Loucy (cell line): ENCODE data around the gene GOLM1.

Experiments used
- H2AFZ ChIP-seq: fragments of 200-600 bp; sonication (generic); 2 replicates; pipeline ENCODE4 v1.6.0; 2016; ENCODE audit warnings: antibody characterized with exemption, mild to moderate bottlenecking, low read length, moderate library complexity
- H3F3A ChIP-seq: fragments of 200-600 bp; 2 replicates; pipeline ENCODE4 v1.6.0; 2016; ENCODE audit warnings: antibody characterized with exemption, low read depth, mild to moderate bottlenecking
- H3K27me3 ChIP-seq: fragments of 200-600 bp; sonication (generic); 2 replicates; pipeline ENCODE4 v1.6.1; 2014; ENCODE audit warnings: low read length, mild to moderate bottlenecking; ENCODE audit not compliant: insufficient read depth, poor library complexity, severe bottlenecking
- H3K36me3 ChIP-seq: fragments of 200-600 bp; sonication (generic); 2 replicates; pipeline ENCODE4 v1.6.1; 2016; ENCODE audit warnings: low read length; ENCODE audit not compliant: insufficient read depth
- H3K4me1 ChIP-seq: fragments of 200-600 bp; sonication (generic); 2 replicates; pipeline ENCODE4 v1.5.1; 2014; ENCODE audit warnings: low read length, mild to moderate bottlenecking; ENCODE audit not compliant: insufficient read depth, poor library complexity, severe bottlenecking
- H3K4me2 ChIP-seq: fragments of 200-600 bp; sonication (generic); 2 replicates; pipeline ENCODE4 v1.6.0; 2014; ENCODE audit warnings: antibody characterized with exemption, low read length, low read depth, mild to moderate bottlenecking; ENCODE audit not compliant: poor library complexity, severe bottlenecking
- H3K4me3 ChIP-seq: fragments of 200-600 bp; sonication (generic); 2 replicates; pipeline ENCODE4 v1.5.1; 2014; ENCODE audit warnings: low read length, mild to moderate bottlenecking, mixed read lengths; ENCODE audit not compliant: poor library complexity, severe bottlenecking
- H3K79me2 ChIP-seq: fragments of 200-600 bp; sonication (generic); 2 replicates; pipeline ENCODE4 v1.6.1; 2014; ENCODE audit warnings: low read length; ENCODE audit not compliant: insufficient read depth
- H3K9ac ChIP-seq: fragments of 200-600 bp; sonication (generic); 2 replicates; pipeline ENCODE4 v1.6.0; 2014; ENCODE audit warnings: mild to moderate bottlenecking, low read depth, low read length, moderate library complexity; ENCODE audit not compliant: poor library complexity, severe bottlenecking
- H3K9me2 ChIP-seq: fragments of 200-600 bp; sonication (generic); replicated peaks from 2 replicates; pipeline ENCODE4 v1.6.1; 2016; ENCODE audit warnings: low read depth, low read length, mixed read lengths
- H3K9me3 ChIP-seq: fragments of 200-600 bp; sonication (generic); 2 replicates; pipeline ENCODE4 v1.6.1; 2014; ENCODE audit warnings: mild to moderate bottlenecking, antibody characterized with exemption, low read length, low read depth; ENCODE audit not compliant: insufficient read depth
- H4K20me1 ChIP-seq: fragments of 200-600 bp; sonication (generic); 2 replicates; pipeline ENCODE4 v1.6.0; 2014; ENCODE audit warnings: antibody characterized with exemption, low read length, mild to moderate bottlenecking; ENCODE audit not compliant: insufficient read depth, poor library complexity, severe bottlenecking
- CTCF ChIP-seq: fragments of 200-600 bp; sonication (generic); conservative IDR thresholded peaks from 2 replicates; pipeline ENCODE4 v1.5.1; 2014; ENCODE audit warnings: mild to moderate bottlenecking, antibody characterized with exemption, low read length
- EZH2phosphoT487 ChIP-seq: fragments of 200-600 bp; IDR thresholded peaks from 2 replicates; pipeline ENCODE4 v1.6.1; 2018; ENCODE audit warnings: antibody characterized with exemption, mild to moderate bottlenecking, moderate library complexity, borderline replicate concordance

Gene GOLM1

GRCh38 chr9:86141843-86142242 is 42.5 kb upstream of the GOLM1 start:
- Histone ChIP-seq H3K79me2 (no peaks in the 10 kb centered on the region), H3F3A (no peaks in the 10 kb centered on the region), H3K27me3 (no peaks in the 10 kb centered on the region), H3K4me2 (no peak overlapping the region), H3K4me1 (no peaks in the 10 kb centered on the region), H4K20me1 (no peaks in the 10 kb centered on the region), H3K9me2 (no peaks in the 10 kb centered on the region), H3K4me3 (no peak overlapping the region), H3K36me3 (no peaks in the 10 kb centered on the region), H3K9me3 (no peaks in the 10 kb centered on the region), H2AFZ (no peak overlapping the region), H3K9ac (no peak overlapping the region)
- TF ChIP-seq EZH2phosphoT487, result no peak
- no peak for TF ChIP-seq CTCF

GRCh38 chr9:86135371-86135770 is 36.0 kb upstream of the GOLM1 start:
- Histone ChIP-seq H2AFZ (no peak overlapping the region), H3K36me3 (no peaks in the 10 kb centered on the region), H3K4me3 (no peak overlapping the region), H3F3A (no peaks in the 10 kb centered on the region), H4K20me1 (no peaks in the 10 kb centered on the region), H3K9me3 (no peaks in the 10 kb centered on the region), H3K4me1 (no peaks in the 10 kb centered on the region), H3K79me2 (no peaks in the 10 kb centered on the region), H3K27me3 (no peaks in the 10 kb centered on the region), H3K4me2 (no peak overlapping the region), H3K9me2 (no peaks in the 10 kb centered on the region), H3K9ac (no peak overlapping the region)
- no peak for TF ChIP-seq CTCF
- no peak for TF ChIP-seq EZH2phosphoT487

- no peak overlapping the region for H2AFZ ChIP-seq
- no peaks in the 10 kb centered on the region for H3K9me3 ChIP-seq
- H3F3A ChIP-seq, result no peaks in the 10 kb centered on the region
- no peak overlapping the region for H3K9ac ChIP-seq
- H3K9me2 ChIP-seq, result no peaks in the 10 kb centered on the region
- no peaks in the 10 kb centered on the region for H3K36me3 ChIP-seq
- H3K4me1 ChIP-seq, result no peaks in the 10 kb centered on the region
- no peak overlapping the region for H3K4me2 ChIP-seq
- no peaks in the 10 kb centered on the region for H3K79me2 ChIP-seq
- no peaks in the 10 kb centered on the region for H4K20me1 ChIP-seq
- no peaks in the 10 kb centered on the region for H3K27me3 ChIP-seq
- H3K4me3 ChIP-seq, result no peak overlapping the region
- no peak for TF ChIP-seq EZH2phosphoT487
- no peak for TF ChIP-seq CTCF
Observed at GRCh38 chr9:86134361-86134760, 35.0 kb upstream of the GOLM1 start.
